ENCODE results near the gene C10orf62.

Gene C10orf62

DNA sequence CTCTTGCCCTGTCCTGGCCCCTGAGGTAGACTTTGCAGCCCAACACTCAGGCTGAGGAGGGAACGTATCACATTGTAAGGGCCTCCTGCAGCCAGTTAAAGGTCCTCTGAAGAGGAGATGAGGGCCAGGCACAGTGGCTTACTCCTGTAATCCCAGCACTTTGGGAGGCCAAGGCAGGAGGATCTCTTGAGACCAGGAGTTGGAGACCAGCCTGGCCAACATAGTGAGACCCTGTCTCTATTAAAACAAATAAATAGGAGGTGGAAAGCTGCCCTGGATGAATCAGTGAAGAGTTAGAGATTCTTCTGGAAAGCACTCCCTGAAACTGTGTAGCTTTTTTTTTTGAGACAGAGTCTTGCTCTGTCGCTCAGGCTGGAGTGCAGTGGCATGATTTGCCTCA, 2.3 kb upstream of the C10orf62 start:
- no peak for DNase-seq

DNA sequence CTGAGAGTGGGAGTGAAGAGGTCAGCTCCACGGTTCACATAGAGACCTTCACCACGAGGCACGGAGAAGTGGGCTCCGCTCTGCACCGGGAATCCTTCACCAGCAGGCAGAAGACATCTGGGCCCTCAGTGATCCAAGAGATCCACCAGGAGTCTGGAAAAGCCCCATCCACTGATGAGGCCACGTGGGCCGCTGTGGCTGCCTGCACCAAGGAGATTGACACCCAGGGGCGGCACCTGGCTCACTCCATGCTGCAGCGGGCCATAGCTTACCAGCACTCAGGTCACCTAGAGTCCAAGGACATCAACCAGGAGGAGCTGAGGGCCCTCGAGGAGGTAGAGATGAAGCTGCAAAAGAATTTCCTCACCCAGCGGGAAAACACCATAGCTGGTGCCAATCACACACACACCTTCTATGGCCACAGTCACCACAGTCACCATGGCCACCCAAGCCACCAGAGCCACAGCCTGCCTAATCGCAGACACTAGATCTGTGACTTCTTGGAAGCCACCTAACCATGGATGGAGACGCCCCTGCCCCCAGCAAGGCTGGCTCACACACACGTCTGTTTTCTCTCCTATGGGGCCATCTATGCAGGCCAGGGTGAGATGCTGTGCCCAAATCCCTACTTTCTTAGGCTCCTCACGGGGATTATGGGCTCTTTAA, 694 bp downstream of the C10orf62 start:
- DNase-seq: no peak

GRCh38 chr10:97590748-97591495, 1.4 kb downstream of the C10orf62 start:
- DNase-seq: no peak

GRCh38 chr10:97593421-97593820, 3.9 kb downstream of the C10orf62 start:
- no peak for DNase-seq

GRCh38 chr10:97596101-97597082, 6.9 kb downstream of the C10orf62 start:
- DNase-seq: no peak

DNA sequence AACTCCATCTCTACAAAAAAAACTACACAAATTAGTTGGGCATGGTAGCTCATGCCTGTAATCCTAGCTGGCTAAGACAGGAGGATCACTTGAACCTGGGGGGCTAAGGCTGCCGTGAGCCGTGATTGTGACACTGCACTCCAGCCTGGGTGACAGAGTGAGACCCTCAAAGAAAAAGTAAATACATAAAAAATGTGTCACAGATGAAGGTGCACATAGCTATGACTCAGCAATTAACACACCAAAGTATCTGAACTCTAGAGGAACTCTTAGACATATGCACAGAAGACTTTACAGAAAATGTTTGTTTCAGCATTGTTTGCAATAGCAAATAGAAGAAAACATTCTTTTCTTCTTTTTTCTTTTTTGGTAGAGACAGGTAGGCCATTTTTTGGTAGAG, 8.3 kb downstream of the C10orf62 start:
- DNase-seq: no peak

DNA sequence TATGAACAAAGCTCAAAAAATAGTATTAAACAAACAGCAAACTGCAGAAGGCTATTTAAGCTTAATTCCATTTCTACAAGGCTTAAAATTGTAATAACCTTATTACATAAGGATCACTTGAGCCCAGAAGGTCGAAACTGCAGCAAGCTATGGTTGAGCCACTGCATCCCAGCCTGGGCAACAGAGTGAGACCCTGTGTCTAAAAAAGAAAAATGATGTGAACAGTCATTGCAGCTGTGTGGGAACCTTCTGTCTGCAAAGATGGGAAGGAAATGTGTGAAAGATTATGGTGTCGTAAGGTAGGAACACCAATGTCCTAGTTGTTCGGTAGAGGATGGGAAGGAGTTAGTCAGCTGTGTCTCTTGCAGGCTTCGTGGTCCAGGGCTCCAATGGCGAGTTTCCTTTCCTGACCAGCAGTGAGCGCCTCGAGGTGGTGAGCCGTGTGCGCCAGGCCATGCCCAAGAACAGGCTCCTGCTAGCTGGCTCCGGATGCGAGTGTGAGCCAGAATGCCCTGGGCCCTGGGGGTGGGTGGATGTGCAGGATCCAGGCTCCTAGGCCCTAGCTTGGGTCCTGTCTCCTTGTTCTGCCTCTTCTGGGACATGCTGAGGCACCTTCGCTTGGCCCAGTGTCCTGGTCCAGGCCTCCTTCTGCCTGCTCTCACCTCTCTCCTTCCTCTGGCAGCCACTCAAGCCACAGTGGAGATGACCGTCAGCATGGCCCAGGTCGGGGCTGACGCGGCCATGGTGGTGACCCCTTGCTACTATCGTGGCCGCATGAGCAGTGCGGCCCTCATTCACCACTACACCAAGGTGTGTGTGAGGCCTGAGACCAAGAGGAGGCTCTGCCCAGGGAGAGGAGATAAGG, 9.1 kb downstream of the C10orf62 start:
- DNase-seq: no peak

DNA sequence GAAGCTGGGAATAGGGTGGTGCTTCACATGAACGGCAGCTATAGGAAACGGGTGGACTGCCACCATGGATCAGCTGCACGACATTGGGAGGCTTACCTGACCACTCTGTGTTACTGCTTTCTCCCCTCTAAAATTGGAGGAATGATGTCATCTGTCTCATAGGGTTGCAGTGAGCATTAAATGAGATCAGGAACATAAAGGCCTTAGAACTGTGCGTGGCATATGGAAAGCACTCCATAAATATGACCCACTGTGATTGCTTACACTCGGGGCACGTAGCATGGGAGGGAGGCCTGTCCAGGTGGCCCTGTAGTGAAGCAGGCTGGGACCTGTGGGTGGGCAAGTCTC, 9.7 kb downstream of the C10orf62 start:
- no peak for DNase-seq

DNA sequence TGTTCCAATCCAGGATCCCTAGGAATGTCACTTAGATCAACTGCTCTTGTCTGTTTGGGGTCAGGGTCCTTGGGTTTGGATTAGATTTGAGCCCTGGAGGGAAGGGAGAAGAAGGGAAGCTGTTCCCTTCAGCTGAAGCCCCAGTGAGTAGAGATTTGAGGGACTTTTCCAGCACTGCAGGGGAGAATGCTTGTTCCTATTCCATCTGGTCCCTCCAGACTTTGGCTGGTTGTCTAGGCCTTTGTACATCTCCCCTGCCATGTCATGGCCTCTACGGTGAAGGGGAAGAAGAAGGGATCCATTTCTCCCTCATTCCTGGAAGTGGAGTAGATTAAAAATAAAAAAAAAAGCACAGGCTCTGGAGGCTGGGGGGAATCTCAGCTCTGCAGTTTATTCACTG, 11.1 kb downstream of the C10orf62 start:
- no peak for DNase-seq

DNA sequence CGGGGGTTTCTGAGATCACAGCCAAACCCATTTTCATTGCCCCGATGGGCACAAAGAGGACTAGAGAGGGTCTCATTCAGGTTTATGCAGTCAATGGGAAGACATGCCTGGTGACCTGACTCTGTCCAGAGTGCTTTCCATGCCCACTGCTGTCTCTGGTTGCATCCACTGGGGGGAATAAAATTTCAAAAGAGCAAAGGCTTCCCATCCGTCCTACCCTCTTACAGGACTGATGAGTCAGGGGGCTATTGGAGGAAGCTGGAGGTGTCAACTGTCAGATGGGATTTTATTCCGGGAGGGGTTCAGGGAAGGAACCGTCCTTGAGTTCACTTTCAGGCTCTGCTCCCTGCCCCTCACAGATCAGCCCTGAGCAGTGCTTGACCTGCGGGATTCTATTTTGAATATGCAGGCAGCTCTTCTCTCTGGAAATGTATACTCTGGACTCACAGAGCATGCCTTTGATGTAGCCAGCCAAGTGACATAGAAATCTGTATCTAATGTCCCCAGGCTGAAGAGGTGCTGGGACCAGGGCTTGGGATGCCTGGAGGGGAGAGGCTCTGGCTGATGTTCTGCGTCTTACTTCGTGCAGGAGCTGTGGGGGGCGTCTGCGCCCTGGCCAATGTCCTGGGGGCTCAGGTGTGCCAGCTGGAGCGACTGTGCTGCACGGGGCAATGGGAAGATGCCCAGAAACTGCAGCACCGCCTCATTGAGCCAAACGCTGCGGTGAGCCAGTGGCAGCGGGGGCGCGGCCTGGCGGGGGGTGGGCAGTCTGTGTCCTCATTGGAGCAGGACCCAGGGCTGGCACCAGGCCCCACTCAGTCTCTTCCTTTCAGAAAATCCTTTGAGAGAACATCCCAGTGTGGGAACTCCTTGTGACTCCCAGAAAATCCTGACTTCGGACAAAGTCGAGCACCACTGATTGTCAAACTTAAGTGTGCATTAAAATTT, 12.0 kb downstream of the C10orf62 start:
- DNase-seq: no peak

DNA sequence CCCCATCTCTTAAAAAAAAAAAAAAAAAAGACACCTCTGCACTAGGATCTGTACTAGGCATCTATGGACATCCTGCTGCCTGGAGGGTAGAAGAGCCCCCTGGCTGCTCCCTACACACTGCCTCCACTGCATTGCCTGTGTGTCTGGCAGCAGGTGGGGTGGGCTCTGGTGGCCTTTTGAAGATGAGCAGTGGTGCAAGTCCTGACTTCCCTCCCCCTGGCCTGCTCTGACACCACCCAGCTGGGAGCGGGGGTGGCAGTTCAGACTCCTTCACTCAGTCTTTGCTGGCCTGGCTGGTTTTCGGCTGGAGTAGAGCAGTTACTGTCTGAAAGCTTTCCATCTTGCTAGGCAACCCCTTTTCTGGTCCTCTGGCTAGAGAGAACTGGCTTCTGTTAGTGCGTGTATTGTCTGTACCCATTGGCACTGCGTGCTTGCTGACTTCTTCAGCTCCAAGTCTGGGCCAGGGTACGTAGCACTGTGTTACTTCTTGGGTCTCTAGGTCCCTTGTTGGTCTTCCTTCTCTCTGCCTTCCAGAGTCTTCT, 17.6 kb downstream of the C10orf62 start:
- no peak for DNase-seq

DNA sequence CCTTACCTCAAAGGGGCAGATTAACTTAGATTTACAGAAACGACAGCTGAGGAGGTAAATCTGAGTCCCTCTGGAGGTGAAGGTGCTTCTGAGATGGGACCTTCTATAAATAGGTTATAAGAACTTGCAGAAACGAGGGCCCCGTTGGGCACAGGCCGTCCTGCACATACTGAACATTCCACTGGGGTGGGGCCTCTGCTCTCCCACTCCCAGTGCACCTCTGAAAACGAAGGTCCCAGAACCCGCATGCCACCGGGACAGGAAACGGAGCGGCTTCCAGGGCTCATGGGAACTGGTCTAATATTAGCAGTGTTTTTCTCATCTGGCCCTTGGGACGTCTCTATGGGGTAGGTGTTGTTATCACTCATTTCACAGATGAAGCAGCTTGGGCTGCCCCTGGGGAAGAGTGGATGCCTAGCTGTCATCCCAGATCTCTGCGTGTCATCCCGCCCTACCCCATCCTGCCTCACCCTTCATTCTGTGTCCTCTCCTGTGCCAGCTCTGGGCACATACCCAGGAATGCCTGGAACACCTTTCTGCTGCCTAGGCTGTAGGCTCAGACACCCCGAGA, 19.6 kb downstream of the C10orf62 start:
- no peak for DNase-seq

DNA sequence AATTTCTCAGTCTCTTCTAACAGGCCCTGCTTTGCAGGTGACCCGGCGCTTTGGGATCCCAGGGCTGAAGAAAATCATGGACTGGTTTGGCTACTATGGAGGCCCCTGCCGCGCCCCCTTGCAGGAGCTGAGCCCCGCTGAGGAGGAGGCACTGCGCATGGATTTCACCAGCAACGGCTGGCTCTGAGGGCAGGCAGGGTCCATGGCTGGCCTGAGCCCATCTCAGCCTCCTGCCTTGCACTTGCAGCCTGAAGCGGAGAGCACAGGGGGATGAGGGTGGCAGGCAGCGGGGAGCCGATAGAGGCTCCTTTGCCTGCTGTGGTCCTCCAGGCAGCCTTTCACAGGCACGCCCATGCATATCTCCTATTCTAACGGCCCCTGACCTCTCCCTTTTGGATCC, 22.0 kb downstream of the C10orf62 start:
- DNase-seq: no peak

DNA sequence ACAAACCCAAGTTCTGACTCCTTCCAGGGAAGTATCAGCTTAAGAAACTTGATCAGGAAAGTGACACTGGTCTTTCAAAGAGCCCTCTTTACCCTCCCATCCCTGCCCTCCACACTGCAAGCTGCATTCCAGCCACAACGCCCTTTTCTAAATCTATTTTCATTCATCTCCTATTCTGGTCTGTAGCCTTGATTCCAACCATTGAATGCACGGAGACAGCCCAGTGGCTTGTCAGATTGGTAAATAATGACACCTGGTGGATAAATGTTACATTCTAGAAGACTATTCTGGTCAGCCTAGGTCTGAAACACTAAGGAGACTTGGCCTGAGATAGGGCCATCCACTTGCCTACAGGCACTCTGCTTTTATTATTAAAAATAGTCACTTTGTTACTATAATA, 22.9 kb downstream of the C10orf62 start:
- DNase-seq: peak; percentile 13

- DNase-seq: no peak
Measured at GRCh38 chr10:97618285-97618684, 28.8 kb downstream of the C10orf62 start.

DNA sequence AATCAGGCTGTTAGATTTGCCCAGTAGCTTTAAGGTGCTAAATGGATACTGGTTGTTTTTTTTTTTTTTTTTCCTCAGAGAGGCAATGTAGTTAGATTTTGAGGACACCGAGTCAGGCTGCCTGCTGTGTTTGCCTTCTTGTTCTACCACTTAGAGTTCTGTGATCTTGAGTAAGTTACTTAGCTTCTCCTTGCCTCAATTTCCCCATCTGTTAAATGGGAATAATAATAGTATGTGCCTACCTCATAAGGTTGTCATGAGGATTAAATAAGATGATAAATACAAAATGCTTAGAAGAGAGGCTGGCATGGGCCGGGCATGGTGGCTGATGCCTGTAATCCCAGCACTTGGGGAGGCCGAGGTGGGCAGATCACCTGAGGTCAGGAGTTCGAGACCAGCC, 29.2 kb downstream of the C10orf62 start:
- no peak for DNase-seq

DNA sequence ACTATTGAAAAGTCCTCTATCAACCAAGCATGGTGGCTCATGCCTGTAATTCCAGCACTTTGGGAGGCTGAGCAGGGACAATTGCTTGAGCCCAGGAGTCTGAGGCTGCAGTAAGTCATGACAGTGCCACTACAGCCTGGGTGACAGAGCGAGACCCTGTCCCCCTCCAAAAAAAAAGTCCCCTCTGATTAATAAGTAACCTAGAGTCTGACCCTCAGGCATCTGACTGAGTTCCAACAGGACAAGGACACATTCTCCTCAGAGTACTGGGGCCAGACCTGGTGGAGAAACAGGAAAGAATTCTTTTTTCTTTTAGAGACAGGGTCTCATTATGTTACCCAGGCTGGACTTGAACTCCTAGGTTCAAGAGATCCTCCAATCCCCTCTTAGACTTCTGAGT, 33.8 kb downstream of the C10orf62 start:
- no peak for DNase-seq

- DNase-seq: no peak
Measured at GRCh38 chr10:97627731-97628130, 38.2 kb downstream of the C10orf62 start.

DNA sequence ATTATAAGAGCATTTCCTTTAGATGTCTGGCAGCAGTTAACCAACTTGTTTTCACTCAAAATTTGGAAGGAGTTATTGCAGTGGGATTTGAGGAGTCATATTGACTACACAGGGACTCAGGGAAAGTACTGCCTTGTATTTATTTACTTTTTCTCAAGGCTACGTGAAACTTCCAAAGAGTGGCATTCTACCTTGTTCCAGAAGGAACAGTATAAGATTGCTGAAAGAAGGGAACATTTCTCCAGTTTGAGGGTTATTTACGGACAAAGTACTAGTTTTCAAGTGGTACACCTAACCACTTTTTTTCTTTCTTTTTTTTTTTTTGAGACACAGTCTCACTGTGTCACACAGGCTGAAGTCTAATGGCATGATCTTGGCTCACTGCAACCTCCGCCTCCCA, 38.7 kb downstream of the C10orf62 start:
- no peak for DNase-seq

- no peak for DNase-seq
Measured at GRCh38 chr10:97629289-97629688, 39.8 kb downstream of the C10orf62 start.

GRCh38 chr10:97631098-97631497, 41.6 kb downstream of the C10orf62 start:
- no peak for DNase-seq
